ENCODE measurements around the gene BABAM2.

BABAM2 gene

DNA sequence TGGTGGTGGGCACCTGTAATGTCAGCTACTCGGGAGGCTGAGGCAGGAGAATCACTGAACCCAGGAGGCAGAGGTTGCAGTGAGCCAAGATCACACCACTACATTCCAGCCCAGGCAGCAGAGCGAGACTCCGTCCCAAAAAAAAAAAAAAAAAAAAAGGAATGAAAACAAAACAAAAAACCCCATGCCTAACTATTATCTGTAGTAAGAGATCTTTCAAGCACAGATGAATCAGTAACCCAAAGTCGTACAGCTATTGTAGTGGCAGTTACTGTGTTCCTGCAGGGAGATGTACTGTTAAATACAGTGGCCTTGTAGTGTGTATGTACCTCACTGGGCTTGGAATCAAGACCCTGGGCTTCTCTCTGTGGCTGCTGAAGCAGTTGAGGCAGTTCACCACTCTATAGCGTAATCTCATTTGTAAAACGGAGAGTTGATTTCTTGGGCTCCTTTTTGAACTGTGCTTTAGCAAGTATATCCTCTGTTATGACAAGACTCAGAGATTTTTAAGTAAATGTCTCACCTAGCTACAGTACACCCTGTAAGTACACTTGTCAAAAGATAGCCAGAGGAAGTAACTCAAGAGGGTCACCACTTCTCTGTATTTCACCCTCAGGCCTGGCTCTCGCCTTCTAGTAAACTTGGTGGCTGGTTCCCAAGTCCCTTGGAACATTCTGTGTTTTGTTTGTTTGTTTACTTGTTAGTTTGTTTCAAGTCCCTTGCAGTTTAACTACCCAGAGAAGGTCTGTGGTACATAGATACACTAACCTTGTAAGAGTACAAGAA is 392.5 kb downstream of the BABAM2 start:
- no peak for DNase-seq (ENCODE audit: low read depth)

DNA sequence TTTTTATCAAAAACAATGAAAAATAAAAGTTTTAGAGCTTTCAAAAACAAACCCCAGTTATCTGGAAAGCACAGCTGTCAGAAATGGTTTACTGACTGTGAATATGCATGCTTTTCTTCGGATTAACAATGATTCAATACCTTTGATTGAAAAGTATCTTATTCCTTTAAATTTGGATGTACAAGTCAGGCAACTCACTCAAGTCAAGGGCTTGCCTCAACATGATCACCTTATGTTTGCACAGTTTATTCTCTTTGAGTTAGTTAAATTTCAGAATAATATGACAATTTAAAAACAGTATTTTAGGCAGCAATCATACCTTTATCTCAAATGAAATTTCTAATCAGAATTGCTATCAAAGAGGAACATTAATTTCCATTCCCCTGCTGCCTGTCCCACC is 393.3 kb downstream of the BABAM2 start:
- no peak for DNase-seq (ENCODE audit: low read depth)

DNA sequence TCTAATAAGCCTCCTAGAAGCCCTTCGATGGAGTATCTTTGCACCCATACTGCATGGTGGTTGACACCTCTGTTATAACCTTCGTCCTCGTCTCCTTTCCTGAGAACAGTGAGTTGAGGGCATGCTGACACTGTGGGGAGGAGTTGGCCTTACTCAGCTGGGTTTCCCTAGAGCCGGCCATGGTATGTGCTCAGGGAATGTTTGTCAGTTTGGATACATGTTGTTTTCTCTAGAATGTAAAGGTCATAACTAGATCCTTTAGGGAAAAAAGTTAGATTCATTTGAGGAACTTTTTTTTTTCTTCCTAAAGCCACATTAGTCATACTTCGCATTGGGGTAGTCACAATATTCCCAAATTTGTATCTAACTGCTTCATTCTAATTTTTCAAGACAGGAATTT is 396.1 kb downstream of the BABAM2 start:
- DNase-seq (ENCODE audit: low read depth): no peak

DNA sequence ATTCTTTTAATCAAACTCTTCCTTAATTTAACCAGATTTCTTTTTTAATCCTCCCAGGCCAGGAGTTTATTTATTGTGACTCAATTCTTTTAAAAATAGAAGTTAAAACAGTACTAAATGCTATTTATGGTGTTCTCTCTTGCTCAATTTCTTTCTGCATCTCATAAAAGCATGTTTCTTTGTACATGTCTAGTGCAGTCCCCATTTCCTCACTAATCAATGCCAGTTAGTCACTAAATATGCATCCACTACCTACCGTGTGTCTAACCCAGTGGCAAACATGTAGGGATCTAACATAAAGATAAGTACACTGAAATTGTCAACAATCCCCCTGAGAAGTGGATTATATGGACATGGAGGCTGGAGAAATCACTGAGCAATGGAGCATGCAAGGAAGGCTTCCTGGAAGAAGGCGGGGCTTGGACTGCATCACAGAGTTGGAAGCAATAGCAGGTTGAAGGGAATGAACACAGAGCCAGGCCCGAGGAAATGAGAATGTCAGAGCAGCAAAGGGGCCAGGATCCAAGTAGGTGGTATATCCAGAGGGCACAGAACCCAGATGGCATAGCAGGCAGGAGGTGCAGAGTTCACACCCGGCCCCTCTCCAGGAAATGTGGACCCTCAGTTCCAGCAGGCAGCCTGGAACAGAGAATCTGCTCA is 396.9 kb downstream of the BABAM2 start:
- no peak for DNase-seq (ENCODE audit: low read depth)

DNA sequence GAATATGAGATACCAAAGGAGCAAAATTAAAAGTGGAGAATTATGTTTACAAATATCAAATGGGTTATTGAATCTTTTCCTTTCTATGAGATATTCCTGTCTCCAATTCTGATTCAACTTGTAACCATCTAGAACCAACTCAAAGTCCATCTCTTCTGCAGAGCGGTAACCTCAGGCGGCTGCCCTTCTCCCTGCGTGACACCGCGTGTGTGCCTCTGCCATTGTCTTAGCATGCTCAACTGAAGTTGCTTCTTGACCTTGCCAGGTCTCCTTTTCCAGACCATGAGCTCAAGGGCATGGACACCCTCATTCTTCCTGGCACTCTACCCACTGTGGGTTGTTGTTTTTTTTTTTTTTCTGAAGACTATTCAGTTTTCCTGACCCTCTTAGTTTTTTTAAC is 398.1 kb downstream of the BABAM2 start:
- no peak for DNase-seq (ENCODE audit: low read depth)

DNA sequence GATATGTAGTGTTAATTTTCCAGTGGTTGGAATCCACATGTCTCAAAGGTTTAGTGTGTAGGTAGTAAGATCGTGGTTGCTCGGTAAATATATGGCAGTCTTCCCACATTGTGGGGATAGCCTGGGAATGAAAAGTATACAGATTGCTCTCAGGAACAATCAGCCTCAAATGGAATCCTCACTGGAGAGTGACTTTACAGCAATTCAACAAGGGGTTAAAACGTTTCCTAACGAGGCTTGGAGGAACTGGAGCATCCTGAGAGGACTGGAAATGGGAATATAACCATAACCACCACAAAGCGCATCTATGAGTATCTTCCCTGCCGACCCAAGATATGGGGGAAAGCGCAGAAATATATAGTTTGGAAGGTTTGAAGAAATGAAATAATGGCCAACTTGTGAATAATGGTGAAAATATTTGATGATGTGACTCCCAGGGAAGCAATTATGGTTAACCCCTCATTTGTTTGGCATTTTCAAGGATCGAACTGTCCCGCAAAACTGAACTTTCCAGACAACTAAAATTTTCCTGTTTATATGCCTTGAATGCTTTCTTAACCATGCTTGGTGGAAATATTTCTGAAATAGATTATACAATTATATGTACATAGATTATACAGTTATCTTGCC is 401.4 kb downstream of the BABAM2 start:
- no peak for DNase-seq (ENCODE audit: low read depth)

DNA sequence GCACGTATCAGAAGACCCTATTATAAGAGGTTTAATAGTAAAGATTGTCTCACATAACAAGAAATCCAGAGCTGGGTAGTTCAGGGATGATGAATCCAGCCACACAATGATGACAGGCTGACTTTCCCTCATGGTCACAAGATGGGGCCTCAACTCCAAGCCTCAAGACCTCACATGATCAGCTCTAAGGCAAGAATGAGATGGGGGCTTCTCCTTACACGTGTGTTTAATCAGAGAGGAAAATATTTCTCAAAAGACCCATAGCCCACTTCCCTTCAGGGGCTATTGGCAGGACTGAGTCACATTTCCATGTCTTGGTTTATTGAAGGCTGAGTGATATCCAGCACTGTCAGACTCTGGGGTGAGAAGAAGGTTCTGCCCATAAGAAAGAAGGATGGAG is 402.0 kb downstream of the BABAM2 start:
- no peak for DNase-seq (ENCODE audit: low read depth)

DNA sequence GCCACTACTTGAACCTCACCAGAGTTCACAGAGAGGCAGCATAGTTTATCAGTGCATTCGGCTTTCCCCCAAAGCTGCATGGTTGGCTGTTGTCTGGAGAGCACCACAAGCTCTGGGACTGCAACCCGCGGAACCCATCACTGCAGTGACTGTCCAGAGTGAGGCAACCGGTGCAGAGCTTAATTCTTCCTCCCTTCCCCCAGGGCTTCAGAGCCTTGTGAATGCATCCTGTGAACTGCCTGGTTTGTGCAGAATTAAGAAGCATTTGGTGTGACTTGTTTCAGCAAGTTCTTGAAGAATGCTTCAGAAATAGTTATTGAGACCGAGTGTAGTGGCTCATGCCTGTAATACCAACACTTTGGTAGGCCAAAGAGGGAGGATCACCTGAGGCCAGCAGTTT is 402.9 kb downstream of the BABAM2 start:
- no peak for DNase-seq (ENCODE audit: low read depth)

DNA sequence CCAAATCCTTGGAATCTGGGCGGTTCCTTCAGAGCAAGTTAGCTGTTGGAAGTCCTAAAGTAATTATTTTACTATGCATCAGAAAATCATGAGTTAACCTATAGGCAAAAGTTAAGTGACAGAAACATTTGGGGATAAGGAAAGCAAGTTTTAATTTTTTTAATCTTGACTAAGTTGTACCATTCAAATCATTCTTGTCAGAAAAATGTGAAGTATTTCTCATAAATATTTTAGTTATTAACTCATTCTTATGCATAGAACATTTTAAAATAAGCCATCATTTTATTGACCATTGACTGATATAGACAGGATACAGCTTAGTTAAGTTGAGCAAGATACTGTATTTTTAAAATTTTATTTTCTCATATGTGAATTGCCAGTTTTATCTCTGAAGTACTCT is 403.9 kb downstream of the BABAM2 start:
- no peak for DNase-seq (ENCODE audit: low read depth)

DNA sequence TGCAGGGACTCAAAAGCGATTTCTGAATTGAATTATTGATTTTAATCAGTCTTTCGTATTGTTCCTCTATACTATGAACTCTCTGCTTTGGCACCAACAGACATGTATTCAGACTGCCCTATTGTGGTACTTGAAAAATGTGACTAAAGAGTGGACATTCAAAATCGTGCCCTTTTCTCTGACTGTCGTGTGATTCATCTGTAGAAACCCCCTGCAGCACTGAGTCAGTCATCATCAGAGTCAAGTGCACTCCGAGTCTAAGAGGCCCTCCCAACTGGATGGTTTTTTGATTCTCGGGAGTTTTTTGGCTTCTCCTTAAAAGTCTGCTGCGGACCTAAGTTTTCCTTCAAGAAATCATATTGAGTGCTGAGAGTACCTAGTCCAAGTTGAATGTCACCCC is 405.7 kb downstream of the BABAM2 start:
- DNase-seq (ENCODE audit: low read depth): no peak

DNA sequence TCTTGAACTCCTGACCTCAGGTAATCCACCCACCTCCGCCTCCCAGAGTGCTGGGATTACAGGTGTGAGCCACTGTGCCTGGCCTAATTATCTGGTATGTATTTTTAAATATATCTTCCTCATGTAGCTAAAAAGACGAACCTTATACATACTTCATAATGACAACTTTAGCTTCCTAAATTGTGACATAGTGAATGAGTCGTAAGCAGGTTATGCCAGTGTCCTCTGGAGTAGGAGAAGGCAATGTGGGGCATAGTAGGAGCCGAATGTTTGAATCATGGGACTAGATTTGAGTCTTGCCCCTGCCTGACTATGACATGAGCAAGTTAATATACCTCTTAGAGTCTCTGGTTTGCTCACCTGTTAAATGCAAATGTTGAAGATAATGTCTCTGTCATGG is 406.4 kb downstream of the BABAM2 start:
- DNase-seq (ENCODE audit: low read depth): no peak

DNA sequence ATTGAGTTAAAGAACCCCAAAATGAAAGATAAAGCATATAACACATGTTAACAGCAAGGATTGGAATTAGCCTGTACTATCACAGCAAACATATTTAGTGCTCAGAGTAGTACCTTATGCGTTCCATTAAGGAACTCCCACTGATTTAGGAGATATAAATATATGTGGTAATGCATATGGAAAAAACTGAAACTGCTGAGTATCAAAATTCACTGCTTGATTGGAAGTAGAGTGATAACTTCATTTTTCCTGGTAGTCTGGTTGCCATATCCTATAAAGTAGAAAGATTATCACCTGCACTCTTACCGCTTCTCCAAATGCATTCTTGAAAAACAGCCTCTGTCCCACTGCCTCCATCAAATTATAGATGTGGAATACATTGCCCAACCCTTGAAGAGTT is 407.0 kb downstream of the BABAM2 start:
- DNase-seq (ENCODE audit: low read depth): no peak

DNA sequence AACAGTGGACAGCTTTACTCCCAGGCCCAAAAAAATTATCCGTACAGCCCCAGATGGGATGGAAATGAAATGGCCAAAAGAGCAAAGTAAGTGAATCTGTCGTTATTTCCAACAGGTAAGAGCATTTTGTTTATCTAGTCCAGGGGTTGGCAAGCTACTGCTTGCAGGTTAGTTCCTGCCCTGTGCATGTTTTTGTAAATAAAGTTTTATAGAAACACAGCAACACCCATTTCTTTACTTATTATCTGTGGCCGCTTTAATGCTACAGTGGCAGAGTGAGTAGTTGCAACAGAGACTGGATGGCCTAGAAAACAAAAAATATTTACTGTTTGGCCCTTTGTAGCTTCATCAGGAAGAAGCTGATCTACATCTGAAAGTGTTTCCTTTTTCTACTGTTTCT is 407.9 kb downstream of the BABAM2 start:
- DNase-seq (ENCODE audit: low read depth): no peak

DNA sequence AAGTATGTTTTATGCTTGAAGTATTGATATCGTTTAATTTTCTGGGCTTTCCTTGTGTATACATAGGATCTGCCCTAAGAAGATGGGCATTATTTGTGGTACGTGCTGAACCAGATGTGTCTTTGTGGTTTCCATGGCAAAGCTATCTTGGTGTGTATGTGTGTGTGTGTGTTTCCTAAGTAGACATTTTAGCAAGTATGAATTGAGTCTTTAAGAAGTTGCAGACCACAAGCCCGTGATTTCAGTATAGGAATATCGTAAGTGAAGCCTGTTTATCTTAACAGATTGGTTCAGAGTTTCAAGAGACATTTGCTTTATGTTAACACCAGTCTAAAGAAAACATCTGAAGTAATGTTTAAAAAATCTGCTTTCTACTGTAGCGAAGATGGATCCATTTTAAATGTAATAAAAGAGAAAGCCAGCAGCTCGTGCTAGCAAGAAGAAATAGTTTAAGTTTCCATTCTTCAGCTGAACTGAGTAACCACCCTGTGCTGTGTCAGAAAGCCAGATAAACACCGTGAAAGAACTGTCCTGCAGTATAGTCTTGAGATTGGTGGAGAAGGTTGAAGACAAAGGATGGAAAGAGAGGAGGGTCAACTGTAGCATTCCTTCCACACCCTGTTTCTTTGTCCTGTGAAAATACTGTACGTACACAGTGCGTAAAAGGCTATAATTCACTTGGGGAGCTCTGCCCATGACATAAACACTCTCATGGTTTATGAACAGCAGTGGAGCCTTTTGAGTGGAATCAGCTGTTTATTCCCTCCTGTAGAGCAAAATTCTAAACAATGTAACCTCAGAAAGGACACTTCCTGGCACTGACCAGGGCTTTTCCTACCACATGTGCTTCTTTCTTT is 410.2 kb downstream of the BABAM2 start:
- DNase-seq (ENCODE audit: low read depth): no peak

DNA sequence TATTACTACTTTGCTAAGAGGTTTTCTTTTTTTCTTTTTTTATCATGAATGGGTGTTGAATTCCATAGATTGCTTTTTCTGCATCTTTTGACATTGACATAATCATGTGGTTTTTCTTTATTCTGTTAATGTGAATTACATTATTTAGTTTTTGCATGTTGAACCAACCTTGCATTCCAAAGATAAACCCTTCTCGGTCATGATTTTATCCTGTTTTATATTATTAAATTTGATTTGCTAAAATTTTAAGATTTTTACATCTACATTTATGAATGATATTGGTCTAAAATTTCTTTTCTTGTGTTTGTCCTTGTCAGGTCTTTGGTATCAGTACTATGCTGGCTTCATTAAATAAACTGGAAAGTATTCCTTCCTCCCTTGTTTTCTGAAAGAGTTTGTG is 414.7 kb downstream of the BABAM2 start:
- DNase-seq (ENCODE audit: low read depth): no peak

DNA sequence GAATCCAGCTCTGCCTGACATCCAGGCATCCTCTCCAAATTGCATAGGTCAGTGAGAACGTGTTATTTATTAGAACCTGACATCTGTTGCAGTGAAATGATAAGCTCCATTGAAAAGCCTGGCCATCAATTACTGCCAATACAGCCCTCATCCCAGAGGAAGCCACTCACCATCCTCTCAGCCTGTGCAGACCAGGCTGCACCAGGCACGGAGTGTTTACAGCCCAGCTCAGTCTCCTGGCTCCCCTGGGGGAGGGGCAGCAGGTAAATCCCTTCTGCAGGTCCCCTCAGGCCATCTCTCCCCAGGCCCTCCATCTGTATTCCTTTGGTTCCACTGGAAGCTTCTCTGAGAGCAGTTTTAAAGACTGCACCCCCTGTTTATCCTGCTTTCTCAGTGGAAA is 419.6 kb downstream of the BABAM2 start:
- DNase-seq (ENCODE audit: low read depth): no peak

DNA sequence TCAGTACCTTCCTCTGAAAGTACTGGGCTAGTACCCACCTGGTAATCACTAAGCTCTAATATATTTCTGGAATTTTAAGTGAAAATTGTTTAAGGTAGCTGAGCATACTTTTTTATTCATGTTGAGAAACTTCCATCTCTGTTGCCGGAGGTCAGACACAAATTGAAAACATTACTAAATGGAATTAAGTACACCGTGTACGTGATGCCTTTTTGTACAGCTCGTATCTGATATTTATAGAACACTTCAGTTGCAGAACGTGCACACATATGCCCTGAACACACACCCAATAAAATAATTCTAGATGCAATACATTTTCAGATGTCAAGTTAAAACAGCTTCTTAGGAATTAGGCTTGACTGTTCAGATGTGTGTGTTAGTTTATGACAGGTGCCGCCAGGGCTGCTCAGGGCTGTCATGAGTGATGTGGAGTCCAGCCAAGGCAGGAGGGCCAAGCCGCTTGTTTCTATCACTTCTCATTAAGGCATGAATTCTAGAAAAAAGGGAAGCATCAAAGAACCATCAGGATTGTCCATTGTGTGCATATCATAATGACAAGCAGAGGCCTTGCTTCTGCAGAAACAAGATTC is 421.2 kb downstream of the BABAM2 start:
- DNase-seq (ENCODE audit: low read depth): no peak

DNA sequence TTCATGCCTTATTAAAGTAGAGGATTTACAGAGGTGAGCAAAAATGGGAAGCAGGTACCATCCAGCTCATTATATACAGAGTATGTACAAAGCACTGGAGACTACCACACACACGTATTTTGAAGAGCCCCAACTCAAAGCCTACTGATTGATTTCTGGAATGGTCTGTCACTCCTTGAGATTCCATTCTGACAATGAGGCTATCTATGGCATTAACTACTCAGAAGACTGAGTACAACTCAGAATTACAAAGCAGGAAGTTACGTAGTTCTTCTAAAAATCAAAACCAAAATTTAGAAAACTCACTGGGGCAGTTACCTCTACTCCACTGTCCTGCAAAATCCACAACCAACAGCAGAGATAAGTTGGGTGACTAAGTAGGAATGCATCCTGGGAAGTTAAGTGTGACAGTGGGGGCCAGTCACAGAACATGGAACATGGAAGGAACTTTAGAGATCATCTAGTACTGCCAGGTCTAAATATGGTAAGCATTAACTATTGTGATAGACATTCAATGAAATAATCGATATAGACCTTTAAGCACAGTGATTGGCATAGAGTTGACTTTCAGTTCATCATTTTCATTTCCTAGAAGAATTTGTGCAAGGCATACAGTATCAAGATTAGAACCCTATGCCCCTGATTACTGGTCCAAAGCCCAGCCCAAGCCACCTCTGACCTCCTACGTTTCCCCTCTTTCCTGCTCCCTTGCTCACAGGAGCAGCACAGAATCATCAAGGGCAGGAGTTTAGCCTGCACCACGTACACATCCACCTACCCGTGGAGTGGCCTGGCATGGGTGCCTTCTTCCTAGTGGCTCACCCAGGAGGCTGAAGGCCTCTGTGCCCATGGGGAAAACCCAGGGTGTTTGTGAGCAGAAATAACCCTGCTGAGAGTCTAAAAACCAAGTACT is 422.0 kb downstream of the BABAM2 start:
- no peak for DNase-seq (ENCODE audit: low read depth)

DNA sequence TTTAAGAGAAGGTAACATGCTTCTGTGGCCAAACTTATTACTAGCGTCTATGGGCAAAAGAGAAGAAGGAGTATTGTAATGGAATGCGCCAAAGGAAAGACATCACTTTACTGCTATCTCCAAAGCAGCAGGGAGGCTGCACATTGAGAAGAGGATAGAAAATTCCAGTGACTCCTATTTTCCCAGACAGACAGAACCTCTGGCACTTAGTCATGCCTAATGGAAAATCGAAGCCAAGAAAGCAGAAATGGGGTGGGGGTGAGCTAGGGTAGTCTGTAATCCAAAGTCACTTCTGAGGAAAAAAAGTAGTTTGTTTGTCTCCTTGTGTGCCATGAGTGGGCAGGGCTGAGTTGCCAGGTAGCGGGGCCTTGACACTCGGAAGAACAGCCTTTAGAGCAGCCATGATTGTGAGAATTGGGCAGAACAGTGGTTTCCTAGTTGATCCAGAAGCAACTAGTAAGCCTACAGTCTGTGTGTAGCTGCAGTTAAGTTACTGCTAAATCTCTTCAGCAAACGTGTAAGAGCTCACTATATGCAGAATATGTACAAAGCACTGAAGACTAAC is 422.8 kb downstream of the BABAM2 start:
- DNase-seq (ENCODE audit: low read depth): no peak

DNA sequence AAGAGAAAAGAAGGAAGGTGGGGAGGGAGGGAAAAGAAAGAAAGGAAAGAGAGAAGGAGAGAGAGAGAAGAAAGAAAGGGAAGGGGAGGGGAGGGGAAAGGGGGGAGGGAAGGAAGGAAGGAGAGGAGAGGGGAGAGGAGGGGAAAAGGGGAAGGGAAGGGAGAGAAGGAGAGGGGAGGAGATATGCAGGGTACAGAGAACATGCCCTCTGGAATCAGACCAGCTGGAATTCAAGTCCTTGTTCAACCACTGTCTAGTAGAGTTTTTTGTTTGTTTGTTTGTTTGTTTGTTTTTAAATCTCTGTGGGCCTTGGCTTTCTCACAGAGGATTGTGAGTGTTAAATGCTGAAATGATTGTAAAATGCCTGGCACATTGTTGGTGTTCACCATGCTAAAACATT is 424.4 kb downstream of the BABAM2 start:
- DNase-seq (ENCODE audit: low read depth): no peak

Data from stimulated activated CD8-positive, alpha-beta memory T cell treated with anti-CD3 and anti-CD28 coated beads, Interleukin-12 subunit alpha, Interleukin-12 subunit beta, amount 100 ng/mL, for 4 hours (primary cell).